Measurements from ENCODE around the gene ING5.

ING5 gene

GRCh38 chr2:241750076-241750840 is 48.4 kb downstream of the ING5 start:
- ATAC-seq: no peak
- TF ChIP-seq ZNF70 (CRISPR knock-in tag; IDR thresholded peaks at IDR 0.05): no peak
- TF ChIP-seq OSR1 (CRISPR knock-in tag; IDR thresholded peaks at IDR 0.05): no peak
- TF ChIP-seq TSHZ2 (CRISPR knock-in tag; IDR thresholded peaks at IDR 0.05): no peak
- no peak for TF ChIP-seq RARB (CRISPR knock-in tag; IDR thresholded peaks at IDR 0.05)
- TF ChIP-seq ZFP30 (CRISPR knock-in tag; IDR thresholded peaks at IDR 0.05): no peak
- TF ChIP-seq CSDC2 (CRISPR knock-in tag; IDR thresholded peaks at IDR 0.05): no peak
- TF ChIP-seq CREB5 (CRISPR knock-in tag; IDR thresholded peaks at IDR 0.05; ENCODE audit: low read depth): no peak
- TF ChIP-seq GLIS3 (CRISPR knock-in tag; IDR thresholded peaks at IDR 0.05): no peak
- TF ChIP-seq BACH2 (CRISPR knock-in tag; IDR thresholded peaks at IDR 0.05; ENCODE audit: borderline replicate concordance): no peak
- no peak for TF ChIP-seq SNAI2 (CRISPR knock-in tag; IDR thresholded peaks at IDR 0.05)
- no peak for TF ChIP-seq ESRRG (CRISPR knock-in tag; IDR thresholded peaks at IDR 0.05)
- no peak for TF ChIP-seq ZC3H10 (CRISPR knock-in tag; IDR thresholded peaks at IDR 0.05)
- no peak for TF ChIP-seq PPARA (CRISPR knock-in tag; IDR thresholded peaks at IDR 0.05; ENCODE audit: borderline replicate concordance)
- TF ChIP-seq PATZ1 (CRISPR knock-in tag; IDR thresholded peaks at IDR 0.05; ENCODE audit: borderline replicate concordance): no peak
- TF ChIP-seq ZNF565 (CRISPR knock-in tag; conservative IDR thresholded peaks at IDR 0.05; ENCODE audit: low read depth): no peak
- TF ChIP-seq TCF4 (CRISPR knock-in tag; IDR thresholded peaks at IDR 0.05; ENCODE audit: borderline replicate concordance): no peak

- no peak for TF ChIP-seq BACH2 (CRISPR knock-in tag; IDR thresholded peaks at IDR 0.05; ENCODE audit: borderline replicate concordance)
- TF ChIP-seq SNAI2 (CRISPR knock-in tag; IDR thresholded peaks at IDR 0.05): no peak
- no peak for TF ChIP-seq TSHZ2 (CRISPR knock-in tag; IDR thresholded peaks at IDR 0.05)
- TF ChIP-seq CSDC2 (CRISPR knock-in tag; IDR thresholded peaks at IDR 0.05): no peak
- TF ChIP-seq POU6F1 (CRISPR knock-in tag; IDR thresholded peaks at IDR 0.05; ENCODE audit: borderline replicate concordance, low read depth): no peak
- no peak for TF ChIP-seq CSRNP3 (CRISPR knock-in tag; IDR thresholded peaks at IDR 0.05)
- no peak for TF ChIP-seq TOX (CRISPR knock-in tag; IDR thresholded peaks at IDR 0.05; ENCODE audit: borderline replicate concordance)
- TF ChIP-seq PPARA (CRISPR knock-in tag; IDR thresholded peaks at IDR 0.05; ENCODE audit: borderline replicate concordance): no peak
- no peak for TF ChIP-seq ISL1 (CRISPR knock-in tag; IDR thresholded peaks at IDR 0.05)
- TF ChIP-seq RARB (CRISPR knock-in tag; IDR thresholded peaks at IDR 0.05): no peak
- no peak for TF ChIP-seq ARNTL (CRISPR knock-in tag; IDR thresholded peaks at IDR 0.05; ENCODE audit: borderline replicate concordance, low read depth)
- no peak for TF ChIP-seq ZFP30 (CRISPR knock-in tag; IDR thresholded peaks at IDR 0.05)
- TF ChIP-seq CREB5 (CRISPR knock-in tag; IDR thresholded peaks at IDR 0.05; ENCODE audit: low read depth): no peak
- no peak for TF ChIP-seq ZNF8 (CRISPR knock-in tag; IDR thresholded peaks at IDR 0.05)
- no peak for TF ChIP-seq ZC3H10 (CRISPR knock-in tag; IDR thresholded peaks at IDR 0.05)
- ATAC-seq: no peak
Observed at GRCh38 chr2:241751152-241751551, 49.3 kb downstream of the ING5 start.

Measured in SK-N-SH treated with all-trans-retinoic acid at 6 μM for 48 hours (cell line).